ENCODE results near the gene LSM3.

DNA sequence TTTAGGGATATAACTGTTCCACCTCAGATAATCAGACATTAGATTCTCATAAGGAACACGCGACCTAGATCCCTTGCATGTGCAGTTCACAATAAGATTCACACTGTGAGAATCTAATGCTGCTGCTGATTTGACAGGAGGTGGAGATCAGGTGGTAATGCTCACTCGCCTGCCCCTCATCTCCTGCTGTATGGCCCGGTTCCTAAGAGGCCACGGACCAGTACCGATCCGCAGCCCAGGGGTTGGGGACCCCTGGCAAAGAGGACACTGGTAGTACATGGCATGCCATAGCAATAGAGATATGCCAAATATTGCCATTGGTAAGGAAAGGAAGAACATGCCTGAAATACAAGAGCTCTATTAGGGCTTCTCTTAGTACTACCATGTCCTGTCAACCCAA is 59.7 kb downstream of the LSM3 start:
- TF ChIP-seq, protein P1, sequence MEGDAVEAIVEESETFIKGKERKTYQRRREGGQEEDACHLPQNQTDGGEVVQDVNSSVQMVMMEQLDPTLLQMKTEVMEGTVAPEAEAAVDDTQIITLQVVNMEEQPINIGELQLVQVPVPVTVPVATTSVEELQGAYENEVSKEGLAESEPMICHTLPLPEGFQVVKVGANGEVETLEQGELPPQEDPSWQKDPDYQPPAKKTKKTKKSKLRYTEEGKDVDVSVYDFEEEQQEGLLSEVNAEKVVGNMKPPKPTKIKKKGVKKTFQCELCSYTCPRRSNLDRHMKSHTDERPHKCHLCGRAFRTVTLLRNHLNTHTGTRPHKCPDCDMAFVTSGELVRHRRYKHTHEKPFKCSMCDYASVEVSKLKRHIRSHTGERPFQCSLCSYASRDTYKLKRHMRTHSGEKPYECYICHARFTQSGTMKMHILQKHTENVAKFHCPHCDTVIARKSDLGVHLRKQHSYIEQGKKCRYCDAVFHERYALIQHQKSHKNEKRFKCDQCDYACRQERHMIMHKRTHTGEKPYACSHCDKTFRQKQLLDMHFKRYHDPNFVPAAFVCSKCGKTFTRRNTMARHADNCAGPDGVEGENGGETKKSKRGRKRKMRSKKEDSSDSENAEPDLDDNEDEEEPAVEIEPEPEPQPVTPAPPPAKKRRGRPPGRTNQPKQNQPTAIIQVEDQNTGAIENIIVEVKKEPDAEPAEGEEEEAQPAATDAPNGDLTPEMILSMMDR (IDR thresholded peaks at IDR 0.05 in 2 of 3, conservative IDR thresholded peaks at IDR 0.05 in 1 of 3; ENCODE audit: borderline replicate concordance in 1 of 3, insufficient read depth in 1 of 3, low read depth in 2 of 3, low read length in 2 of 3) = no peak
- TF ChIP-seq POLR2A (IDR thresholded peaks at IDR 0.05; ENCODE audit: borderline replicate concordance, extremely low read depth, insufficient read depth, insufficient read length) = no peak
- no peak for TF ChIP-seq POLR2AphosphoS5 (IDR thresholded peaks at IDR 0.05; ENCODE audit: low read depth, low read length)
- TF ChIP-seq TCF7L2 (IDR thresholded peaks at IDR 0.05; ENCODE audit: borderline replicate concordance, extremely low read depth, insufficient read depth, insufficient read length) = no peak
- no peak for TF ChIP-seq MAX (IDR thresholded peaks at IDR 0.05)
- no peak for TF ChIP-seq EGR1 (IDR thresholded peaks at IDR 0.05; ENCODE audit: low read depth)
- TF ChIP-seq CEBPB (IDR thresholded peaks at IDR 0.05; ENCODE audit: low read depth) = no peak
- no peak for TF ChIP-seq EZH2phosphoT487 (IDR thresholded peaks at IDR 0.05; ENCODE audit: borderline replicate concordance)
- no peak for TF ChIP-seq EZH2 (IDR thresholded peaks at IDR 0.05)
- no peak for TF ChIP-seq REST (IDR thresholded peaks at IDR 0.05; ENCODE audit: low read depth)
- no peak for TF ChIP-seq ATF3 (IDR thresholded peaks at IDR 0.05)
- TF ChIP-seq SRF (IDR thresholded peaks at IDR 0.05; ENCODE audit: low read depth) = no peak

Measured in HCT116 (cell line).